HepG2 (cell line): ENCODE results near the gene MSI2. TPM values are rescaled to one million over a fixed set of nuclear protein-coding genes. Genes with fewer than 3 reads are reported as not detected.

ENCODE experiments used
- ATF6 ChIP-seq: sonication (generic); formaldehyde crosslinking; conservative IDR thresholded peaks from 2 replicates; pipeline ENCODE4 v1.4.0; 2020; ENCODE audit warnings: missing genetic modification reagents
- ETS1 ChIP-seq: sonication (generic); formaldehyde crosslinking; IDR thresholded peaks from 2 replicates; pipeline ENCODE4 v1.4.0; 2020; ENCODE audit warnings: missing genetic modification reagents
- FOXC1 ChIP-seq: sonication (generic); formaldehyde crosslinking; IDR thresholded peaks from 2 replicates; pipeline ENCODE4 v1.8.0; 2022; ENCODE audit warnings: mild to moderate bottlenecking, missing genetic modification reagents, borderline replicate concordance
- FOXK2 ChIP-seq: fragments of 450-650 bp; IDR thresholded peaks from 2 replicates; pipeline ENCODE4 v1.6.1; 2016
- KAT8 ChIP-seq: IDR thresholded peaks from 2 replicates; pipeline ENCODE4 v1.6.1; 2016; ENCODE audit warnings: missing genetic modification reagents, missing compliant biosample characterization
- KLF16 ChIP-seq, 2 experiments: sonication (generic) in 1 of 2; formaldehyde crosslinking in 1 of 2; IDR thresholded peaks; 2 replicates each; pipeline versions ENCODE4 v1.6.1 to v1.8.0; 2016 to 2023; ENCODE audit warnings: missing genetic modification reagents in 2 of 2, missing compliant biosample characterization in 1 of 2
- KMT2B ChIP-seq: IDR thresholded peaks from 2 replicates; pipeline ENCODE4 v1.6.1; 2016; ENCODE audit warnings: missing genetic modification reagents, missing compliant biosample characterization
- LCORL ChIP-seq, 2 experiments: fragments of 450-650 bp in 1 of 2; sonication (generic) in 1 of 2; formaldehyde crosslinking in 1 of 2; IDR thresholded peaks; 2 replicates each; pipeline versions ENCODE4 v1.5.0 to v1.6.1; 2017 to 2020; ENCODE audit warnings: antibody characterized with exemption in 1 of 2, missing genetic modification reagents in 1 of 2
- MAZ ChIP-seq, 2 experiments: sonication (generic) in 1 of 2; formaldehyde crosslinking in 1 of 2; IDR thresholded peaks; 2 replicates each; pipeline versions ENCODE4 v1.5.0 to v1.6.1; 2012 to 2020; ENCODE audit warnings: low read depth in 2 of 2, mild to moderate bottlenecking in 2 of 2, borderline replicate concordance in 1 of 2, improper control_type of control experiment in 1 of 2, low read length in 1 of 2, missing genetic modification reagents in 1 of 2, moderate library complexity in 1 of 2
- PAX8 ChIP-seq: sonication (generic); formaldehyde crosslinking; IDR thresholded peaks from 2 replicates; pipeline ENCODE4 v1.8.0; 2022; ENCODE audit warnings: mild to moderate bottlenecking, missing genetic modification reagents, borderline replicate concordance
- PAXIP1 ChIP-seq: sonication (generic); formaldehyde crosslinking; conservative IDR thresholded peaks from 2 replicates; pipeline ENCODE4 v1.4.0; 2020; ENCODE audit warnings: mild to moderate bottlenecking, missing genetic modification reagents, moderate library complexity
- SALL1 ChIP-seq: sonication (generic); formaldehyde crosslinking; IDR thresholded peaks from 2 replicates; pipeline ENCODE4 v1.8.0; 2022; ENCODE audit warnings: mild to moderate bottlenecking, missing genetic modification reagents
- TEAD3 ChIP-seq: optimal IDR thresholded peaks from 2 replicates; pipeline ENCODE3; 2016; ENCODE audit warnings: borderline replicate concordance
- TP53 ChIP-seq: sonication (generic); formaldehyde crosslinking; conservative IDR thresholded peaks from 2 replicates; pipeline ENCODE4 v1.4.0; 2020; ENCODE audit warnings: missing genetic modification reagents
- ZNF121 ChIP-seq: sonication (generic); formaldehyde crosslinking; IDR thresholded peaks from 2 replicates; pipeline ENCODE4 v1.5.0; 2020; ENCODE audit warnings: mild to moderate bottlenecking, missing genetic modification reagents
- ZNF335 ChIP-seq: sonication (generic); formaldehyde crosslinking; IDR thresholded peaks from 2 replicates; pipeline ENCODE4 v1.4.0; 2020; ENCODE audit warnings: missing genetic modification reagents
- ZNF512B ChIP-seq: sonication (generic); formaldehyde crosslinking; IDR thresholded peaks from 2 replicates; pipeline ENCODE4 v1.5.1; 2020; ENCODE audit warnings: missing genetic modification reagents, mild to moderate bottlenecking, borderline replicate concordance
- polyA plus RNA-seq, 8 experiments: library from polyadenylated mRNA; depleted of rRNA in 3 of 8; stranded (reverse) in 7 of 8; unstranded in 1 of 8; fragments of >200 nt; fragmentation: Illumina TruSeq in 4 of 8; extraction: Trizol in 4 of 8; gene quantifications; 2 replicates each; pipeline versions ENCODE4 v1.2.1 to v1.2.3, GENCODE V29; 2011 to 2016; ENCODE audit warnings: low read depth in 4 of 8, missing spikeins in 1 of 8, mixed read lengths in 1 of 8; ENCODE audit not compliant: insufficient read depth in 1 of 8
- total RNA-seq, 5 experiments: library from RNA; depleted of rRNA; stranded (reverse); fragments of >200 nt; fragmentation: Illumina TruSeq; extraction: Trizol; gene quantifications; 2 replicates each; pipeline ENCODE4 v1.2.3, GENCODE V29; 2016; ENCODE audit warnings: low read depth in 1 of 5

The MSI2 gene
- total and polyA plus RNA-seq, 2 of the 13 experiments (the other 11 are each of a cell fraction or from before 2014, with no cell fraction given) = 77.5 to 78.4 TPM

GRCh38 chr17:57671667-57672632 lies 415.6 kb downstream of the MSI2 start (continued):
- TF ChIP-seq TP53 (CRISPR knock-in tag) (peak; percentile 73; the same call in 1 of the 2 replicates), TEAD3 (CRISPR knock-in tag) (peak; percentile 47), FOXK2 (no peak), MAZ (IDR thresholded peaks at IDR 0.05; ENCODE audit: borderline replicate concordance, low read depth, low read length) (no peak; the same call in 1 of the 2 replicates), MAZ (CRISPR knock-in tag; IDR thresholded peaks at IDR 0.05; ENCODE audit: low read depth) (0 out of 2 replicates have a peak, but pooled peaks have one; percentile 33), SALL1 (peak; percentile 74; the same call in 1 of the 2 replicates), ZNF335 (CRISPR knock-in tag) (no peak), KMT2B (peak; percentile 27; the same call in 1 of the 2 replicates), LCORL (IDR thresholded peaks at IDR 0.05) (no peak), LCORL (CRISPR knock-in tag; IDR thresholded peaks at IDR 0.05) (peak; percentile 75), ZNF121 (CRISPR knock-in tag) (no peak), KAT8 (CRISPR knock-in tag) (peak; percentile 51; the same call in 1 of the 2 replicates), PAXIP1 (no peak), FOXC1 (CRISPR knock-in tag) (peak; percentile 75; the same call in 1 of the 2 replicates), KLF16 (CRISPR knock-in tag; IDR thresholded peaks at IDR 0.05) (0 out of 4 replicates have a peak, but pooled peaks of 1 of the 2 experiments have one; percentile 51), ZNF512B (CRISPR knock-in tag) (no peak), PAX8 (CRISPR knock-in tag) (no peak), ATF6 (CRISPR knock-in tag) (0 out of 2 replicates have a peak, but pooled peaks have one; percentile 72), ETS1 (no peak)
